Measurements from ENCODE around the gene ITGA5. TPM values are rescaled to one million over a fixed set of nuclear protein-coding genes. Genes with fewer than 3 reads are reported as not detected.
"Not testable (repeated sequence)": the region's sequence is repeated elsewhere in the genome, so short reads cannot be mapped to it uniquely, and the experiment has no call there.

Gene ITGA5
- total and polyA plus RNA-seq, 2 of the 13 experiments (the other 11 are each of a cell fraction or from before 2014, with no cell fraction given): 0.20 to 0.40 TPM

GRCh38 chr12:54355104-54355815 is 63.8 kb downstream of the ITGA5 start:
- intact Hi-C loops (cut with micrococcal nuclease; ENCODE audit: unreplicated experiment): no loop called here
- Histone ChIP-seq H3K27me3 (ENCODE audit: control insufficient read depth in 1 of 2, insufficient read depth in 2 of 2, low read length in 2 of 2) (no peaks in the 10 kb centered on the region; a peak in 1 of 5 replicates), H3K4me1 (ENCODE audit: insufficient read depth, low read length) (peaks cover 53% of the 10 kb centered on the region), H3K36me3 (replicated peaks in 1 of 2; ENCODE audit: control insufficient read depth in 1 of 2, insufficient read depth in 2 of 2, low read length in 2 of 2) (peaks cover 2 to 12% of the 10 kb centered on the region in 2 experiments), H3K9ac (ENCODE audit: insufficient read depth, low read depth, low read length) (no peak overlapping the region), H3K9me3 (ENCODE audit: low read length) (no peaks in the 10 kb centered on the region), H3K4me2 (ENCODE audit: low read depth, low read length) (no peak overlapping the region), H2AFZ (ENCODE audit: low read length) (no peak overlapping the region), H3K4me3 (replicated peaks in 1 of 3; ENCODE audit: insufficient read depth in 1 of 3, low read depth in 2 of 3, low read length in 3 of 3) (no peak overlapping the region), H3K79me2 (ENCODE audit: insufficient read depth, low read length) (no peaks in the 10 kb centered on the region), H3K27ac (ENCODE audit: extremely low read length, insufficient read depth, low read length) (no peak overlapping the region), H4K20me1 (ENCODE audit: insufficient read depth, low read length) (no peaks in the 10 kb centered on the region)
- no TSS peak for BruUV-seq (replicated peaks)
- POLR2A ChIA-PET: no interaction called here
- no peak for ATAC-seq
- CTCF ChIA-PET (ENCODE audit: low intra/inter-chr PET ratio, low total read pairs): no interaction called here
- 64% methylated on average over 4 of the region's 6 CpGs for WGBS (ENCODE audit: low lambda C conversion rate)
- no peak for DNase-seq (ENCODE audit: low spot score)
- no peak for TF ChIP-seq TBX3 (IDR thresholded peaks at IDR 0.05; ENCODE audit: borderline replicate concordance)
- no peak for TF ChIP-seq PTBP1 (IDR thresholded peaks at IDR 0.05; ENCODE audit: low read depth, low read length, poor library complexity, severe bottlenecking)
- TF ChIP-seq ZFX (CRISPR knock-in tag; IDR thresholded peaks at IDR 0.05; ENCODE audit: low read depth): no peak
- FAIRE-seq: no peak
- in situ Hi-C loops (cut with HindIII; ENCODE audit: extremely low pct_ligation_motif_present, low pct_unique_long_range_greater_than_20kb): no loop called here

DNA sequence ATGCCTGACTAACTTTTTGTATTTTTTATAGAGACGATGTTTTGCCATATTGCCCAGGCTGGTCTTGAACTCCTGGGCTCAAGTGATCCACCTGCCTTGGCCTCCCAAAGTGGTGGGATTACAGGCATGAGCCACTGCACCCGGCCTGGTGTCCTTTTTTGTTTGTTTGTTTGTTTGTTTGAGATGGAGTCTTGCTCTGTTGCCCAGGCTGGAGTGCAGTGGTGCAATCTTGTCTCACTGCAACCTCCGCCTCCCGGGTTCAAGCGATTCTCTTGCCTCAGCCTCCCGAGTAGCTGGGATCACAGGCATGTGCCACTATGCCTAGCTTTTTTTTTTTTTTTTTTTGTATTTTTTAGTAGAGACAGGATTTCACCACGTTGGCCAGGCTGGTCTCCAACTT is 64.8 kb downstream of the ITGA5 start:
- not testable (repeated sequence) for FAIRE-seq

More for the DNA sequence above, 64.8 kb downstream of the ITGA5 start:
- BruUV-seq (replicated peaks); CTCF ChIA-PET (ENCODE audit: low intra/inter-chr PET ratio, low total read pairs); ATAC-seq; H2AFZ ChIP-seq (ENCODE audit: low read length); H3K9ac ChIP-seq (ENCODE audit: insufficient read depth, low read depth, low read length); H3K4me2 ChIP-seq (ENCODE audit: low read depth, low read length); H3K79me2 ChIP-seq (ENCODE audit: insufficient read depth, low read length); DNase-seq (ENCODE audit: low spot score); in situ Hi-C loops (cut with HindIII; ENCODE audit: extremely low pct_ligation_motif_present, low pct_unique_long_range_greater_than_20kb); H3K27me3 ChIP-seq (ENCODE audit: control insufficient read depth in 1 of 2, insufficient read depth in 2 of 2, low read length in 2 of 2); H4K20me1 ChIP-seq (ENCODE audit: insufficient read depth, low read length); H3K27ac ChIP-seq (ENCODE audit: extremely low read length, insufficient read depth, low read length); H3K9me3 ChIP-seq (ENCODE audit: low read length); intact Hi-C loops (cut with micrococcal nuclease; ENCODE audit: unreplicated experiment); H3K4me3 ChIP-seq (replicated peaks in 1 of 3; ENCODE audit: insufficient read depth in 1 of 3, low read depth in 2 of 3, low read length in 3 of 3): not testable (repeated sequence)
- Histone ChIP-seq H3K4me1 (ENCODE audit: insufficient read depth, low read length) (peaks cover 44% of the 10 kb centered on the region), H3K36me3 (replicated peaks in 1 of 2; ENCODE audit: control insufficient read depth in 1 of 2, insufficient read depth in 2 of 2, low read length in 2 of 2) (peaks cover 9 to 22% of the 10 kb centered on the region in 2 experiments)
- POLR2A ChIA-PET: interaction anchor here (2.2 to 2.4 kb wide), 2 partner anchors 29 to 74 kb away, joined by 10 to 11 read pairs; partner anchors contain the start of genes CBX5, COPZ1 and HNRNPA1
- WGBS (ENCODE audit: low lambda C conversion rate): 87% methylated on average over 7 of the region's 7 CpGs
